ENCODE results near the gene TAS1R2.

- TF ChIP-seq CTCF (IDR thresholded peaks at IDR 0.05) (no peak), POLR2AphosphoS5 (IDR thresholded peaks at IDR 0.05) (no peak)
Observed at GRCh38 chr1:18866846-18867245, 7.4 kb upstream of the TAS1R2 start.

All from prostate gland (tissue), 2 donors.